ENCODE data around the gene COX8A.

COX8A gene

GRCh38 chr11:64023712-64024710 is 49.6 kb downstream of the COX8A start:
- DNase-seq: no peak

GRCh38 chr11:64025205-64025604 is 50.8 kb downstream of the COX8A start:
- DNase-seq: no peak
